OCI-LY3 (cell line): Measurements from ENCODE around the gene AGBL1.

Experiments
- EZH2phosphoT487 ChIP-seq: fragments of 200-600 bp; shearing (Covaris generic); IDR thresholded peaks from 2 replicates; pipeline ENCODE4 v1.6.1; 2018; ENCODE audit warnings: antibody characterized with exemption, mixed run types, low read depth
- TF ChIP-seq, protein P1 (sequence below): fragments of 200-600, 300-600 bp; sonication (generic); IDR thresholded peaks from 2 replicates; pipeline ENCODE4 v1.5.1; 2014; ENCODE audit warnings: antibody characterized with exemption, low read length, low read depth

DNA sequence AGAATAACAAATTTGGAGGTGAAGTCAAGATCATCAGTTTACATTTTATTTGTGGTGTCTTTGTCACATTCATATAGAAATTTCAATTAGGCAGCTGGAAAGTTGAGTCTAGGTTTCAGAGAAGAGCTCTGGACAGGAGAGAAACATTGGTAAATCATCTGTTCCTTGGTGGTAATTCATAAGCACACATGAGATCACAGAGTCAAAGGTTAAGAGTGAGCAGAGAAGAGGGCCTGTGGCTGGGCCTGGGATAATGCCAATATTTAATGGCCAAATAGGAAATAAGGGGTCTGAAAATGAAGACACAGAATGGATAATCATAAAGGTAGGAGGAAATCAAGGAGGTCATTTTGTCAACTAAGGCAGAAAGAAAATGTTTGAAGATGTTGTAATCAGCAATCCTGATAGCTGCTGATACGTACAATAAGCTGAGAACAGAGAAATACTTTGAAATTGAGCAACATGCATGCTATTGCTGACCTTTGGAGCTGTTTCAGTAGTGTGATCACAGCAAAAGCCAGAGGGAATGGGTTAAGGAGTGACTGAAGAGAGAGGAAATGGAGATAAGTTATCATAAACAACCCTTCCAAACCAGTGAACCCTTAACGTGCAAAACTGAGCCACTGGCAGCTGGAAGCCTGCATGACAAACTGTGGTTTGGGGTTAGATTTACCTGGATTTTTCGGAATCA, 692.8 kb downstream of the AGBL1 start:
- TF ChIP-seq, protein P1, sequence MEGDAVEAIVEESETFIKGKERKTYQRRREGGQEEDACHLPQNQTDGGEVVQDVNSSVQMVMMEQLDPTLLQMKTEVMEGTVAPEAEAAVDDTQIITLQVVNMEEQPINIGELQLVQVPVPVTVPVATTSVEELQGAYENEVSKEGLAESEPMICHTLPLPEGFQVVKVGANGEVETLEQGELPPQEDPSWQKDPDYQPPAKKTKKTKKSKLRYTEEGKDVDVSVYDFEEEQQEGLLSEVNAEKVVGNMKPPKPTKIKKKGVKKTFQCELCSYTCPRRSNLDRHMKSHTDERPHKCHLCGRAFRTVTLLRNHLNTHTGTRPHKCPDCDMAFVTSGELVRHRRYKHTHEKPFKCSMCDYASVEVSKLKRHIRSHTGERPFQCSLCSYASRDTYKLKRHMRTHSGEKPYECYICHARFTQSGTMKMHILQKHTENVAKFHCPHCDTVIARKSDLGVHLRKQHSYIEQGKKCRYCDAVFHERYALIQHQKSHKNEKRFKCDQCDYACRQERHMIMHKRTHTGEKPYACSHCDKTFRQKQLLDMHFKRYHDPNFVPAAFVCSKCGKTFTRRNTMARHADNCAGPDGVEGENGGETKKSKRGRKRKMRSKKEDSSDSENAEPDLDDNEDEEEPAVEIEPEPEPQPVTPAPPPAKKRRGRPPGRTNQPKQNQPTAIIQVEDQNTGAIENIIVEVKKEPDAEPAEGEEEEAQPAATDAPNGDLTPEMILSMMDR = no peak
- no peak for TF ChIP-seq EZH2phosphoT487
